GM12865 (cell line): ENCODE data around the gene DPF3.

Source experiments
- DNase-seq: peaks from one replicate; pipeline ENCODE4 v3.0.0; 2010; ENCODE audit warnings: low read depth
- H3K4me3 ChIP-seq: 2 replicates; pipeline ENCODE4 v1.5.1; 2011; ENCODE audit warnings: mild to moderate bottlenecking, low read depth, low read length, control low read depth
- TF ChIP-seq, protein P1 (sequence below): IDR thresholded peaks from 2 replicates; pipeline ENCODE4 v1.5.1; 2011; ENCODE audit warnings: low read length, control low read depth, low read depth, inconsistent platforms; ENCODE audit not compliant: insufficient read depth; ENCODE audit errors: missing control alignments

The DPF3 gene

DNA sequence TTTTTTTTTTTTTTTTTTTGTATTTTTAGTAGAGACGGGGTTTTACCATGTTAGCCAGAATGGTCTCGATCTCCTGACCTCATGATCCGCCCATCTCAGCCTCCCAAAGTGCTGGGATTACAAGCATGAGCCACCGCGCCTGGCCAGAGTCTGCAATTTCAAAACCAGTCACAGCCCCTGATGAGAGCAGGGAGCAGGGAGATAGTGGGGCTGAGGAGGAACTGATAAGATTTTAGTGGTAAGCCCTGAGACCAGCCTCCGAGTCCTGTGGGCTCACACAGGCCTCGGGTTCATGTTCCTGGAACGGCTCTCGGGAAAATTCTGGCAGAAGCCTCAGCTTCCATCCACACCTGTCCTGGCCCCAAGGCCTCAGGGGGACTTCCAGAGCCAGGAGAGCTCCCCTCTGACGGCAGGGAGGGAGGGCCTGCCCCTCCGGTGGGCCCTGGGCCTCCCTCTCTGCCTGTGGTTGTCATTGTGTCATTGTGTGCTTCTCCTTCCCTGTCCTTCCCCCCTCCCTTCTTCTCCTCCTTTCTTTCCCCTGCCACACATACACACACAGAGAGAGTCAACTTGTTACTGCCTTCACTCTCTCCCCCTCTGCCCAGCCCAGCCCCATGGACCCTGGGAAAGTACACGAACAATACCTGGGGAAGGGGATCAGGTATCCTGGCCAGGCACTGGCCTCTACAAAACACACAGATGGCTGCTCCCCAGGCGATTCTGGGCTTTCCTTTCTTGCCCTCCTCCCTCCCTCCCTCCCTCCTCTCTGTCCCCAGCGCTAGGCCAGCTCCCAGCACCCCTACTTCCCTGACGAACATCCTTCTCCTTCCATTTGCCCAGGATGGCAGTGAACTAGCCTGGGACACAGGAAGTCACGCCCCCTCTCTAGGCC, 294.1 kb downstream of the DPF3 start:
- TF ChIP-seq, protein P1, sequence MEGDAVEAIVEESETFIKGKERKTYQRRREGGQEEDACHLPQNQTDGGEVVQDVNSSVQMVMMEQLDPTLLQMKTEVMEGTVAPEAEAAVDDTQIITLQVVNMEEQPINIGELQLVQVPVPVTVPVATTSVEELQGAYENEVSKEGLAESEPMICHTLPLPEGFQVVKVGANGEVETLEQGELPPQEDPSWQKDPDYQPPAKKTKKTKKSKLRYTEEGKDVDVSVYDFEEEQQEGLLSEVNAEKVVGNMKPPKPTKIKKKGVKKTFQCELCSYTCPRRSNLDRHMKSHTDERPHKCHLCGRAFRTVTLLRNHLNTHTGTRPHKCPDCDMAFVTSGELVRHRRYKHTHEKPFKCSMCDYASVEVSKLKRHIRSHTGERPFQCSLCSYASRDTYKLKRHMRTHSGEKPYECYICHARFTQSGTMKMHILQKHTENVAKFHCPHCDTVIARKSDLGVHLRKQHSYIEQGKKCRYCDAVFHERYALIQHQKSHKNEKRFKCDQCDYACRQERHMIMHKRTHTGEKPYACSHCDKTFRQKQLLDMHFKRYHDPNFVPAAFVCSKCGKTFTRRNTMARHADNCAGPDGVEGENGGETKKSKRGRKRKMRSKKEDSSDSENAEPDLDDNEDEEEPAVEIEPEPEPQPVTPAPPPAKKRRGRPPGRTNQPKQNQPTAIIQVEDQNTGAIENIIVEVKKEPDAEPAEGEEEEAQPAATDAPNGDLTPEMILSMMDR: no peak
- no peak for DNase-seq

DNA sequence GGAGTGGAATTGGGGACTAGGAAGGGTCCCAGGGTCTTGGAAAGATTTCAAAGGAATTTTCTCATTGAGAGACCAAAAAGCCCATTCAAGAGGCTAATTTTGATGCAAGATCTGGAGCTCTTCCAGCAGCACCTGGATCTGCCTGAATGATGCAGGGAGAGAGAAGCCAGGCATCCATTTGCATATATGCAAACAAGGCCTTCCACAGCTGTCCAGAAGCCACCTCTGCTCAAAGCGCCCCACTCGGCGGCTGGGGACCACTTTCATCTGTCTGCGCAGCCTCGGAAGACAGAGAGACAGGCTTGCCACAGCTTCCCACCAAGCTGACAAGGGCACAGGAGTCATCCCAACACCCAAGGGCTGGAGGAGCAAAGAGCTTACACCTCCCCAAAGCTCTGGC, 295.6 kb downstream of the DPF3 start:
- TF ChIP-seq, protein P1: peak; percentile 8
- peak; percentile 61 for DNase-seq
- no peak overlapping the region for H3K4me3 ChIP-seq

More for the DNA sequence above, 294.1 kb downstream of the DPF3 start:
- H3K4me3 ChIP-seq: no peak overlapping the region

DNA sequence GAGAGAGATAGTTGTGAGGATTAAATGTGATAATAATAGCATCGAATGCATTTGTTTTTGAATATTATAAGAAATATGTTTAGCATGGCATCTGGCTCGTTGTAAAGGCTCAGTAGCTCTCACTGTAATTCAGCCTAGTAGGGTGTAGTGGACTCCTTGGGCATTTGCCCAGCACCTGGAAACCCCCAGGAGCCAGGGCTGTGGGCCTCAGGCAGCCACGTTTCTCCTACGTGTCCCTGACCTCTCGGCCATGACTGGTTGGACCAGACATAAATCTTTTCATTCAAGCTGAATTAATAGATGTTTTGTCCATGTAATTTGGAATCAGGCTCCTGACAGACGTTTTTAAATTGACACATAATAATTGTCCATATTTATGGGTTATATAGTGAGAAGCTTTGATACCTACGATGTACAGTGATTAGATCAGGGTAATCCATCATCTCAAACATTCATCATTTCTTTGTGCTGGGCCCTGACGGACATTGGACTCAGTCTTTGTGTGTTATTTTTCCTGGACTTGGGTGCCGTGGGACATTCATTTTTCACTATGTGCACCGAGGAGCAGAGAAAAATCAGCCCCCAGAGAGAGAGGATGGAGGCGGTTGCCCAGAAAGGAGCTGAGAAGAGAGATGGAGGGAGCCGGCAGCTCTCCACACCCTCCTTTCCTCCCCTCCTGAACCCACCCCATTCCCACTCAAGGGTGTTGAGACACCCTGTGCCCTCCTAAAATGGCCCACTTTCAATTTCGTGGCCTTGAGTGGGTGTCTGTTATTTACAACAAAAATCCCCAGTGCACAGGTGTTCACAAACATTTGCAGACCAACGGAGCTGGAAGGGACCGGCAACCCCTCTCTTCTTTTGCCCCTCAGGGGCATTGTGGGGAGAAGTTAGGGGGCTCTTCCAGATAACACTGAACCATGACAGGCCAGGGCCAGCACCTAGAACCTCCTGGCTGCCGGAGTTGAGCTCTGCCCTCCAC, 296.4 kb downstream of the DPF3 start:
- TF ChIP-seq, protein P1: no peak
- H3K4me3 ChIP-seq: no peak overlapping the region
- peak; percentile 20 for DNase-seq

DNA sequence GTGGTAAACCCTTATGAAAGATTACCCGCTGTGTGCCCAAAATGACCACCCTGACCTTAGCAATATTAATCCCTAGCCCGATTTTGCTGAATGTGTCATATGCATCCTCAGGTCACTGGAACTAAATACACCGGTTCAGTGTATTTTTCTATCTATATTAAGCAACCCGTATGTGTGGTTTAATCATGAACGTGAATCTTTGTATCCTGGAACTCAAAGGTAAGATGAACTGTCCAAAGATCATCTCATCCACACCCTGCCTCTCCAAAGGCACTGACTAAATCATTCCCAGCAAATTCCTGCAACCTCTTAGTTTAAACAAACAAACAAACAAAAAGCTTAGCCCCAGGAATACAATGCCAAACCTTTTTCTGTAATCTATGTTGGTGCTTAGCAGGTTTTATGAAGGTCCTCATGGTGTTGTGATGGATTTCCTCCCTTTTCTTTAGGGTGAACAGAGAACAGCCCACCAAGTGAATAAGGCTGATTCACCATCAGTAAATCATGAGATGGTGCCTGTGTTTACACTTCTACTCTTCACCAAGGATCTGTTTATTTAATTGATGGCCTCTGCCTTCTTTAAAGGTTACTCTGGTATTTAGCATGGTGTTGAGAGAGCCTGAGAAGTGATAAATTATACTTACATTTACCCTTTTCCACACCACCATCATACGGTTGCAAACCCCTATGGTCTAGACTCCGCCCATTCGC, 298.6 kb downstream of the DPF3 start:
- H3K4me3 ChIP-seq: no peak overlapping the region
- TF ChIP-seq, protein P1: no peak
- DNase-seq: no peak

DNA sequence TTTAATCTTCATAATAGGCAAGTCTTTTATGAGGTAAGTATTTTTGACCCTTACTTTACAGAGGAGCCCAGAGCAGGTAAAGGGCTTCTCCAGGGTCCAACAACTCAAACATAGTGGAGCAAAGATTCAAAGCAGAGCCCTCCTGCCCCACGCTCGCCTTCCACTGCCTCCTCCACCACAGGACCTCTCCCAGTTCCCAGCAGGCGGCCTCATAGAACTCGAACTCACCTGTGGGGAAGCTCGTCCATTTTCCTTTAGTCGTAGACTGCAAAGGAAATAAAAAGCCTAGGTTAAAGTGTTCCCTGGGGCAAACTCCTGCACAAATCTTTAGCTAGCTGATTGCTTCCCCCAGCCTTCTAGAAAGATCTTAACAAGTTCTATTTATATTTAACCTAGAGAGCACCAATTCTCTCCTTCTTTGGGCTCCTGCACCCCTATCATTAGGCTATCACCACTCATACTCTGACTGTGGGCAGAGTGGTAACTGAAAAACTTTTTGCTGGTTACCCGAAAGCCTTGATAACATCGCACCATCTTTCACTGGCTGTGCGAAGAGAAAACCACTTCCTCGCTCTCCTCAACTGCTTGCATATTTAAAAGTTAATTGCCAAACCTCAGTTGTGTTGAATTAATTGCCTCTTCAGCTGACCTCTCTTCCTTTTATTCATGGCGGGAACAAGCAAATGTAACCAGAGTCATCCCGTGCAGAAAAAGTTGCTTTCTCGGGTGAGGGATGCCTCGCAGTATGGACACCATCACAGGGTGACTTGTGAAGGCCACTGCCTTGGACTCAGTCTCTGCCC, 299.6 kb downstream of the DPF3 start:
- peak; percentile 51 for DNase-seq
- TF ChIP-seq, protein P1: no peak
- no peak overlapping the region for H3K4me3 ChIP-seq

DNA sequence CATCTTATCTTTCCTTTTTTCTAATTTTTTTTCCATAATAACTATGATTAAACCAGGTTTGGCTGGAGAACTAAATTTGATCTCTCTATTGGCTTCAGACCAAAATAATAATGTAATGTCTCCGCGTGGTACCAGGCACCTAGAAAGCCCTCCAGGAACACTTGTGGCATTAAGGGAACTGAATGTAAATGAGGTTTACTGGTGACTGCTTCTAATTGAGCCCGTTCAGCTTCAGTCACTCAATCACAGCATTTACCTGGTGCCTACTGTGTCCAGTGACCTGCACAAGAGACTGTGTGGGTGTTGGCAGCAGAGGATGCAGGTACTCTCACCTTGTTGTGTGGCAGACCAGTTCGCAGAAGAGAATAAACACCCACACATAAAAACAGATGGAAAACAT, 302.5 kb downstream of the DPF3 start:
- H3K4me3 ChIP-seq: no peak overlapping the region
- DNase-seq: no peak
- TF ChIP-seq, protein P1: no peak
